OCI-LY7 (cell line): Measurements from ENCODE around the gene TIFAB.

Source experiments
- CTCF ChIP-seq: fragments of 200-600 bp; sonication (generic); conservative IDR thresholded peaks from 2 replicates; pipeline ENCODE4 v1.5.1; 2014; ENCODE audit warnings: mild to moderate bottlenecking, antibody characterized with exemption, low read length, moderate library complexity, mixed read lengths
- EZH2phosphoT487 ChIP-seq: fragments of 200-600 bp; sonication (generic); IDR thresholded peaks from 2 replicates; pipeline ENCODE4 v1.6.1; 2018; ENCODE audit warnings: low read depth, borderline replicate concordance, mild to moderate bottlenecking, mixed run types, antibody characterized with exemption, low read length, moderate library complexity, mixed read lengths

DNA sequence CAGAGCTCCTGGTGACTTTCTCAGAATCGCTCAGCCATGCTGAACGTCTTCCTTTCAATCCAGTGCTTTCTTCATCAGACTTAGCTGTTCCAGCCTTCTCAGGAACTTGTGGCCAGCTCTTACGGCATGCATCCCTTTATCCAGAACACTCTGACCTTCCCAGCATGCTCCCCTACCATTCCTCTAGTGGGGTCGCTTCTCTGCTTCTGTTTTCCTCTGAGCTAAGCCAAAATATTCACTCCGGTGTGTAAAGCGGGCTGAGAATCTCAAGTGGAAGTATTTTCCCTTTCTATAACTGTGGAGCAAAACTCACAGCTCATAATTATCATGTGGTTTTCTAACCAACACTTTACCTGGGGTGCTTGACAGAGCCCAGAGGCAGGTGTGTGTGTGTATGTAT lies 11.2 kb downstream of the TIFAB start:
- TF ChIP-seq CTCF: no peak
- TF ChIP-seq EZH2phosphoT487: no peak
